BJ (cell line): ENCODE results near the gene VAMP4. TPM values are rescaled to one million over a fixed set of nuclear protein-coding genes. Genes with fewer than 3 reads are reported as not detected.

ENCODE experiments used
- CTCF ChIA-PET: fragments of 350-600 bp; formaldehyde crosslinking; extraction: SDS; loops from one replicate; lab custom pipeline; 2021; ENCODE audit warnings: antibody characterized with exemption, inconsistent platforms; lab: Yijun Ruan, JAX
- POLR2A ChIA-PET: fragments of 300-600 bp; sonication (Branson Sonifier 250); formaldehyde crosslinking; extraction: SDS; loops from one replicate; lab custom pipeline; 2021; ENCODE audit warnings: antibody characterized with exemption; lab: Charles Lee
- DNase-seq: peaks from one replicate; pipeline ENCODE4 v3.0.0-alpha.2; 2011; ENCODE audit warnings: low read depth
- H3K27me3 ChIP-seq: 2 replicates; pipeline ENCODE4 v1.6.0; 2011; ENCODE audit warnings: low read length; ENCODE audit not compliant: control insufficient read depth, insufficient read depth
- H3K36me3 ChIP-seq: 2 replicates; pipeline ENCODE4 v1.5.1; 2011; ENCODE audit warnings: low read length; ENCODE audit not compliant: control insufficient read depth, insufficient read depth
- H3K4me3 ChIP-seq: 2 replicates; pipeline ENCODE4 v1.5.1; 2011; ENCODE audit warnings: low read depth, mild to moderate bottlenecking, control low read depth, low read length
- CTCF ChIP-seq: IDR thresholded peaks from 2 replicates; pipeline ENCODE4 v1.5.1; 2011; ENCODE audit warnings: low read depth, mild to moderate bottlenecking, control low read depth, inconsistent platforms, low read length, moderate library complexity; ENCODE audit not compliant: insufficient read depth
- polyA plus RNA-seq: library from polyadenylated mRNA; depleted of rRNA; stranded (reverse); fragments of >200 nt; gene quantifications from 2 replicates; pipeline ENCODE4 v1.2.3, GENCODE V29; 2011

The VAMP4 gene
- polyA plus RNA-seq, 1 experiment, result 4.5 TPM

- H3K27me3 ChIP-seq, result no peaks in the 10 kb centered on the region
- H3K4me3 ChIP-seq, result no peak overlapping the region
- no peak for TF ChIP-seq CTCF
- ChIA-PET POLR2A (interaction anchor here (0.5 kb wide), 1 partner anchor 14 kb away, joined by 5 read pairs; no protein-coding TSS in a partner anchor), CTCF (interaction anchor here (1.7 kb wide), 1 partner anchor 17 kb away, joined by 4 read pairs; no protein-coding TSS in a partner anchor)
- no peak for DNase-seq
- H3K36me3 ChIP-seq, result no peaks in the 10 kb centered on the region
Observed at GRCh38 chr1:171683870-171684269, 58.0 kb downstream of the VAMP4 start.

- no peaks in the 10 kb centered on the region for H3K36me3 ChIP-seq
- DNase-seq, result no peak
- no peak for TF ChIP-seq CTCF
- ChIA-PET CTCF (no interaction called here), POLR2A (no interaction called here)
- H3K27me3 ChIP-seq, result no peaks in the 10 kb centered on the region
- no peak overlapping the region for H3K4me3 ChIP-seq
Observed at GRCh38 chr1:171680339-171680738, 61.5 kb downstream of the VAMP4 start.

- Histone ChIP-seq H3K27me3 (no peaks in the 10 kb centered on the region), H3K36me3 (no peaks in the 10 kb centered on the region), H3K4me3 (no peak overlapping the region)
- ChIA-PET CTCF (no interaction called here), POLR2A (no interaction called here)
- no peak for TF ChIP-seq CTCF
- DNase-seq, result no peak
Observed at GRCh38 chr1:171676823-171677222, 65.0 kb downstream of the VAMP4 start.

GRCh38 chr1:171674431-171675405 is 67.1 kb downstream of the VAMP4 start:
- POLR2A ChIA-PET, result no interaction called here

More at GRCh38 chr1:171674431-171675405, 67.1 kb downstream of the VAMP4 start:
- H3K4me3 ChIP-seq, result no peak overlapping the region
- no peaks in the 10 kb centered on the region for H3K27me3 ChIP-seq
- H3K36me3 ChIP-seq, result no peaks in the 10 kb centered on the region
- no peak for TF ChIP-seq CTCF
- CTCF ChIA-PET, result interaction anchor here (0.8 to 1.1 kb wide), 3 partner anchors 18 to 38 kb away, joined by 3 read pairs; no protein-coding TSS in a partner anchor
- DNase-seq, result no peak
